Kidney (tissue), 14 donors: ENCODE results near the gene AFAP1L2. TPM values are rescaled to one million over a fixed set of nuclear protein-coding genes. Genes with fewer than 3 reads are reported as not detected.
A peak's percentile ranks its signal among the peaks of the same experiment; 100 is the strongest.

Source experiments
- DNase-seq, 5 donors: peaks; one replicate each; pipeline ENCODE4 v3.0.0-alpha.2; 2013 to 2020
- FAIRE-seq: peaks from 2 replicates; lab custom pipeline; 2012; peaks lifted over from hg19 to GRCh38; lab: Jason Lieb, UNC
- H3K27ac ChIP-seq, 2 donors: one replicate each; pipeline ENCODE4 v1.7.0; 2013; ENCODE audit warnings: low read depth in 2 of 2, low read length in 2 of 2, inconsistent platforms in 1 of 2
- H3K27me3 ChIP-seq: one replicate; pipeline ENCODE4 v1.7.1; 2013; ENCODE audit warnings: low read length, inconsistent platforms; ENCODE audit not compliant: control insufficient read depth, insufficient read depth
- H3K36me3 ChIP-seq, 3 donors: one replicate each; pipeline versions ENCODE4 v1.7.0 to v1.7.1; 2013; ENCODE audit warnings: low read length in 3 of 3, control low read depth in 1 of 3, inconsistent platforms in 1 of 3; ENCODE audit not compliant: insufficient read depth in 3 of 3, control insufficient read depth in 2 of 3
- H3K4me1 ChIP-seq, 3 donors: one replicate each; pipeline versions ENCODE4 v1.7.0 to v1.7.1; 2013; ENCODE audit warnings: low read length in 3 of 3, inconsistent platforms in 1 of 3, low read depth in 1 of 3; ENCODE audit not compliant: control insufficient read depth in 2 of 3, insufficient read depth in 2 of 3
- H3K4me3 ChIP-seq, 3 donors: one replicate each; pipeline versions ENCODE4 v1.7.0 to v1.8.1; 2013; ENCODE audit warnings: low read length in 3 of 3, control low read depth in 1 of 3, inconsistent platforms in 1 of 3
- H3K9ac ChIP-seq, 3 donors: one replicate each; pipeline versions ENCODE4 v1.7.0 to v1.7.1; 2013; ENCODE audit warnings: low read length in 3 of 3, control low read depth in 1 of 3, inconsistent platforms in 1 of 3
- H3K9me3 ChIP-seq, 3 donors: one replicate each; pipeline versions ENCODE4 v1.7.0 to v1.7.1; 2013; ENCODE audit warnings: low read length in 3 of 3, control low read depth in 1 of 3, inconsistent platforms in 1 of 3; ENCODE audit not compliant: control insufficient read depth in 2 of 3, insufficient read depth in 1 of 3
- intact Hi-C: fragments of 100-400 bp; cut with DNase I; formaldehyde crosslinking; loops from one replicate; pipeline ENCODE4 v1.11.1; 2022
- polyA plus RNA-seq: library from polyadenylated mRNA; stranded (reverse); fragments of 350-450 nt; fragmentation: Illumina TruSeq; extraction: RNeasy Lipid Tissue Mini Kit (QIAGEN cat#74804); gene quantifications from one replicate; pipeline ENCODE4 v1.2.3, GENCODE V29; 2014; ENCODE audit warnings: low read depth, low replicate concordance; ENCODE audit not compliant: insufficient read depth
- total RNA-seq: library from RNA; stranded (reverse); fragmentation: NEBNext Ultra II Directional; extraction: Animal tissue kit (Norgen Biotek cat#: 25700); gene quantifications from one replicate; pipeline ENCODE4 v1.2.1, GENCODE V29; 2021
- TF ChIP-seq, protein P1 (sequence below): IDR thresholded peaks from 3 replicates; pipeline ENCODE4 v1.5.1; 2012; ENCODE audit warnings: mild to moderate bottlenecking, moderate library complexity, borderline replicate concordance; ENCODE audit not compliant: insufficient read depth; ENCODE audit errors: extremely low read depth
- donor health status: control.
- donor health status: control.
- donor health status: control.
- donor health status: control.
- donor health status: control.
- donor health status: DM: yes; HTN: yes; CAD: no.
- donor health status: Normal renal cell carcinoma (clear cell type).

AFAP1L2 gene
- total and polyA plus RNA-seq, 2 donors from 2014 or later = 19.8 to 24.0 TPM

DNA sequence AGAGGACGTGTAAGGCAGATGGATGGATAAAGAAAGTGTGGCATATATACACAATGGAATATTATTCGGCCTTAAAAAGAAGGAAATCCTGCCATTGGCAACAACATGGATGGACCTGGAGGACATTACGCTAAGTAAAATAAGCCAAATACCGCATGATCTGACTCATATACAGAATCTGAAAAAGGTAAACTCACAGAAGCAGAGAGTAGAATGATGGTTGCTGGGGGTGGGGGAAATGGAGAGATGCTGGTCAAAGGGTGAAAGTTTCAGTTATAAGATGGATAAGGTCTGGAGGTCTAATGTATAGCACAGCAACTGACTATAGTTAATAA is 36.3 kb downstream of the AFAP1L2 start:
- Histone ChIP-seq H3K27ac (no peak overlapping the region), H3K4me1 (peaks cover 6 to 14% (median 8%) of the 10 kb centered on the region in 3 donors), H3K4me3 (no peak overlapping the region), H3K9ac (no peak overlapping the region), H3K36me3 (no peaks in the 10 kb centered on the region), H3K9me3 (no peaks in the 10 kb centered on the region), H3K27me3 (no peaks in the 10 kb centered on the region)
- FAIRE-seq = no peak
- TF ChIP-seq, protein P1, sequence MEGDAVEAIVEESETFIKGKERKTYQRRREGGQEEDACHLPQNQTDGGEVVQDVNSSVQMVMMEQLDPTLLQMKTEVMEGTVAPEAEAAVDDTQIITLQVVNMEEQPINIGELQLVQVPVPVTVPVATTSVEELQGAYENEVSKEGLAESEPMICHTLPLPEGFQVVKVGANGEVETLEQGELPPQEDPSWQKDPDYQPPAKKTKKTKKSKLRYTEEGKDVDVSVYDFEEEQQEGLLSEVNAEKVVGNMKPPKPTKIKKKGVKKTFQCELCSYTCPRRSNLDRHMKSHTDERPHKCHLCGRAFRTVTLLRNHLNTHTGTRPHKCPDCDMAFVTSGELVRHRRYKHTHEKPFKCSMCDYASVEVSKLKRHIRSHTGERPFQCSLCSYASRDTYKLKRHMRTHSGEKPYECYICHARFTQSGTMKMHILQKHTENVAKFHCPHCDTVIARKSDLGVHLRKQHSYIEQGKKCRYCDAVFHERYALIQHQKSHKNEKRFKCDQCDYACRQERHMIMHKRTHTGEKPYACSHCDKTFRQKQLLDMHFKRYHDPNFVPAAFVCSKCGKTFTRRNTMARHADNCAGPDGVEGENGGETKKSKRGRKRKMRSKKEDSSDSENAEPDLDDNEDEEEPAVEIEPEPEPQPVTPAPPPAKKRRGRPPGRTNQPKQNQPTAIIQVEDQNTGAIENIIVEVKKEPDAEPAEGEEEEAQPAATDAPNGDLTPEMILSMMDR = no peak
- no peak for DNase-seq
- intact Hi-C loops = no loop called here

DNA sequence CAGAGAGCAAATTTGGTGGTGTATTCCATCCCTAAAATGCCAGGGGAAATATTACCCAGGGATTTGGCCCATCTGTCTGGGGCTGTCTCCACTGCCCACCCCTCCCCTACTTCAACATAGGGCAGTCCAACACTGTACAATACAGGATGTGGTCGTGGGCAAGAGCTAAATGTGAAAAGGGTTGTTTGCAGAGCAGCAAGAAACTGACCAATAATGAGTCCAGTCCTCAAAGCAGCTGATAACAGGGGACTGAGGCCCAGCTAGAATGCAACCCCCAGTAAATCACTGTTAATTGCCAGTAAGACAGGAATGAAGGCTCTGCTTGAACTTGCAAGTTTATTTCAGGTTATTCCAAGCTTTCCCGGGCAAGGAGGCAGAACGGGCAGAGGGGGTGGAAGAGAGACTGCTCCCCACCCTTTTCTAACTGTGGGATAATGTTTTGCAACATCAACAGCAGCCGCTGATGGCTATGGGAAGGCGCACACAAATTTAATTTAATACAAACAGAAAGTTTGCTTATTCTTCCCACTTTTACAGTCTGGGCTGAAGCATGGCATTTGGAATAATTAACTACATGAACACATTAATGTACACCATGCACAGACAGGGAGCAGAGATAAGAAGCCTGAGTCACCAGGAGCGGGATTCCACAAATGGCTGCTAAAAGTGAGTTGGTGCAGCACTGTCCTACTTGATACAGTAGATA is 36.8 kb downstream of the AFAP1L2 start:
- peak overlapping the region; percentile 27 to 56 for H3K27ac ChIP-seq

DNA sequence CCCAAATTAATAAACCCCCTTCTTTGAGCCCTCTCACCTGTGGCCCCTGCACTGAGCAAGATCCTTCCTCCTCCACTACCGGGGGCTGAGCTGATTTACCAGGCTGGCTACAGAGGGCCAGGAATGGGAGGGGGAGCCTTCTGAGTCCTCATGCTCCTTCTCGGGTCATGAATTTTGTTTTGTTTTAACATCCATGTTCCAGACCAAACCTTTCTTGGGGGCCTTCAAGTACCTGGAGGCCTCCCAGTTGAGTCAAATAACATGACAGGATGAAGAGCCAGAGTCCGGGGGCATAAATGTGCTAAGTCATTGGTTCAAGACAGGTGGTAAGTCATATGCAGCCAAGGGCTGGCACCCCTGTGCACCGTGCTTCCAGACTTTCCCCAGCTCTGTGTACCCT is 39.6 kb downstream of the AFAP1L2 start:
- Histone ChIP-seq H3K27ac (no peak overlapping the region), H3K4me3 (no peak overlapping the region), H3K27me3 (no peaks in the 10 kb centered on the region), H3K9me3 (no peaks in the 10 kb centered on the region), H3K36me3 (no peaks in the 10 kb centered on the region), H3K4me1 (peaks cover 6 to 14% (median 8%) of the 10 kb centered on the region in 3 donors), H3K9ac (no peak overlapping the region)
- TF ChIP-seq, protein P1 = no peak
- no peak for DNase-seq
- FAIRE-seq = no peak
- intact Hi-C loops = no loop called here

More for the DNA sequence above, 36.8 kb downstream of the AFAP1L2 start:
- DNase-seq (peak in 4 of 5 donors; percentile 64 to 95 (median 86)), FAIRE-seq (no peak)
- intact Hi-C loops = no loop called here
- Histone ChIP-seq H3K9me3 (no peaks in the 10 kb centered on the region), H3K4me1 (peaks cover 6 to 14% (median 8%) of the 10 kb centered on the region in 3 donors), H3K36me3 (no peaks in the 10 kb centered on the region), H3K4me3 (no peak overlapping the region), H3K9ac (no peak overlapping the region), H3K27me3 (no peaks in the 10 kb centered on the region)
- TF ChIP-seq, protein P1 = no peak
